RWPE1 (cell line): Measurements from ENCODE around the gene C1S.

Source experiments
- CTCF ChIA-PET: fragments of 350-600 bp; sonication (Branson Sonifier 250); formaldehyde crosslinking; extraction: SDS; loops from one replicate; lab custom pipeline; 2021; lab: Yijun Ruan, JAX
- POLR2A ChIA-PET: fragments of 400-600 bp; formaldehyde crosslinking; extraction: SDS; loops from one replicate; lab custom pipeline; 2020; ENCODE audit warnings: antibody characterized with exemption; ENCODE audit not compliant: low non-redundant PET; lab: Yijun Ruan, JAX
- DNase-seq: peaks from one replicate; pipeline ENCODE4 v3.0.0; 2012; ENCODE audit warnings: low spot score
- H3K27ac ChIP-seq: fragments of 450-650 bp; 2 replicates; pipeline ENCODE4 v1.5.1; 2017
- CTCF ChIP-seq: fragments of 450-650 bp; conservative IDR thresholded peaks from 2 replicates; pipeline ENCODE4 v1.5.1; 2017; ENCODE audit warnings: low read depth, mild to moderate bottlenecking

The C1S gene

GRCh38 chr12:7113389-7113871 lies 52.9 kb downstream of the C1S start:
- no peak for DNase-seq
- ChIA-PET CTCF (interaction anchor here (0.5 to 2.1 kb wide), 10 partner anchors 9 to 174 kb away, joined by 3 to 7 read pairs (median 3); partner anchors contain the start of gene C1S), POLR2A (no interaction called here)
- TF ChIP-seq CTCF: peak; percentile 68
- H3K27ac ChIP-seq: no peak overlapping the region

GRCh38 chr12:7114008-7114407 lies 53.5 kb downstream of the C1S start:
- CTCF ChIA-PET: interaction anchor here (0.5 to 2.1 kb wide), 7 partner anchors 9 to 174 kb away, joined by 3 to 7 read pairs (median 5); partner anchors contain the start of gene C1S
- POLR2A ChIA-PET: no interaction called here

GRCh38 chr12:7114851-7115250 lies 54.3 kb downstream of the C1S start:
- POLR2A ChIA-PET: no interaction called here
- CTCF ChIA-PET: interaction anchor here (0.6 kb wide), 1 partner anchor 23 kb away, joined by 3 read pairs; no protein-coding TSS in a partner anchor
- H3K27ac ChIP-seq: no peak overlapping the region
- no peak for DNase-seq
- TF ChIP-seq CTCF: no peak

More at GRCh38 chr12:7114008-7114407, 53.5 kb downstream of the C1S start:
- TF ChIP-seq CTCF: no peak
- H3K27ac ChIP-seq: no peak overlapping the region
- DNase-seq: no peak

GRCh38 chr12:7116196-7116595 lies 55.7 kb downstream of the C1S start:
- CTCF ChIA-PET: interaction anchor here (0.6 kb wide), 1 partner anchor 700 kb away, joined by 4 read pairs; no protein-coding TSS in a partner anchor
- no peak for TF ChIP-seq CTCF
- POLR2A ChIA-PET: no interaction called here
- no peak for DNase-seq
- no peak overlapping the region for H3K27ac ChIP-seq

- ChIA-PET POLR2A (no interaction called here), CTCF (interaction anchor here (0.7 kb wide), 1 partner anchor 16 kb away, joined by 4 read pairs; no protein-coding TSS in a partner anchor)
- TF ChIP-seq CTCF: no peak
- DNase-seq: no peak
- H3K27ac ChIP-seq: no peak overlapping the region
Measured at GRCh38 chr12:7116916-7117315, 56.4 kb downstream of the C1S start.

- no peak for TF ChIP-seq CTCF
- ChIA-PET CTCF (no interaction called here), POLR2A (no interaction called here)
- no peak overlapping the region for H3K27ac ChIP-seq
- DNase-seq: no peak
Measured at GRCh38 chr12:7117670-7118069, 57.2 kb downstream of the C1S start.
